ENCODE results near the gene KNL1. TPM values are rescaled to one million over a fixed set of nuclear protein-coding genes. Genes with fewer than 3 reads are reported as not detected.

The KNL1 gene
- total and polyA plus RNA-seq, 10 of the 15 experiments (the other 5 are each of a cell fraction or from before 2014, with no cell fraction given), result 10.9 to 55.5 (median 28.4) TPM

GRCh38 chr15:40593588-40594428, at the start of gene KNL1 (continued):
- TF ChIP-seq, protein P1, sequence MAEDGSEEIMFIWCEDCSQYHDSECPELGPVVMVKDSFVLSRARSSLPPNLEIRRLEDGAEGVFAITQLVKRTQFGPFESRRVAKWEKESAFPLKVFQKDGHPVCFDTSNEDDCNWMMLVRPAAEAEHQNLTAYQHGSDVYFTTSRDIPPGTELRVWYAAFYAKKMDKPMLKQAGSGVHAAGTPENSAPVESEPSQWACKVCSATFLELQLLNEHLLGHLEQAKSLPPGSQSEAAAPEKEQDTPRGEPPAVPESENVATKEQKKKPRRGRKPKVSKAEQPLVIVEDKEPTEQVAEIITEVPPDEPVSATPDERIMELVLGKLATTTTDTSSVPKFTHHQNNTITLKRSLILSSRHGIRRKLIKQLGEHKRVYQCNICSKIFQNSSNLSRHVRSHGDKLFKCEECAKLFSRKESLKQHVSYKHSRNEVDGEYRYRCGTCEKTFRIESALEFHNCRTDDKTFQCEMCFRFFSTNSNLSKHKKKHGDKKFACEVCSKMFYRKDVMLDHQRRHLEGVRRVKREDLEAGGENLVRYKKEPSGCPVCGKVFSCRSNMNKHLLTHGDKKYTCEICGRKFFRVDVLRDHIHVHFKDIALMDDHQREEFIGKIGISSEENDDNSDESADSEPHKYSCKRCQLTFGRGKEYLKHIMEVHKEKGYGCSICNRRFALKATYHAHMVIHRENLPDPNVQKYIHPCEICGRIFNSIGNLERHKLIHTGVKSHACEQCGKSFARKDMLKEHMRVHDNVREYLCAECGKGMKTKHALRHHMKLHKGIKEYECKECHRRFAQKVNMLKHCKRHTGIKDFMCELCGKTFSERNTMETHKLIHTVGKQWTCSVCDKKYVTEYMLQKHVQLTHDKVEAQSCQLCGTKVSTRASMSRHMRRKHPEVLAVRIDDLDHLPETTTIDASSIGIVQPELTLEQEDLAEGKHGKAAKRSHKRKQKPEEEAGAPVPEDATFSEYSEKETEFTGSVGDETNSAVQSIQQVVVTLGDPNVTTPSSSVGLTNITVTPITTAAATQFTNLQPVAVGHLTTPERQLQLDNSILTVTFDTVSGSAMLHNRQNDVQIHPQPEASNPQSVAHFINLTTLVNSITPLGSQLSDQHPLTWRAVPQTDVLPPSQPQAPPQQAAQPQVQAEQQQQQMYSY (CRISPR knock-in tag; IDR thresholded peaks at IDR 0.05), result no peak
- TF ChIP-seq E2F4 (IDR thresholded peaks at IDR 0.05; ENCODE audit: low read depth, low read length) (peak; percentile 98), IKZF2 (IDR thresholded peaks at IDR 0.05) (peak; percentile 30 to 68; a peak in 2 of 4 replicates), TCF3 (IDR thresholded peaks at IDR 0.05; ENCODE audit: borderline replicate concordance, insufficient read depth, low read depth, low read length) (no peak), DPF2 (IDR thresholded peaks at IDR 0.05) (no peak), JUND (IDR thresholded peaks at IDR 0.05; ENCODE audit: low read depth, low read length) (no peak), YBX1 (IDR thresholded peaks at IDR 0.05) (no peak), ZNF217 (IDR thresholded peaks at IDR 0.05) (no peak), GATAD2B (conservative IDR thresholded peaks at IDR 0.05; ENCODE audit: low read depth) (peak; percentile 78), MYC (IDR thresholded peaks at IDR 0.05; ENCODE audit: insufficient read depth, insufficient read length, insufficient replicate concordance, low read length, severe bottlenecking) (no peak), KDM1A (IDR thresholded peaks at IDR 0.05; ENCODE audit: borderline replicate concordance) (no peak), MEF2A (IDR thresholded peaks at IDR 0.05; ENCODE audit: insufficient read depth, low read depth, low read length) (peak; percentile 64; the same call in 1 of the 2 replicates), MYB (IDR thresholded peaks at IDR 0.05; ENCODE audit: borderline replicate concordance, low read depth, low read length) (no peak), E2F8 (IDR thresholded peaks at IDR 0.05; ENCODE audit: low read depth, partially characterized antibody) (peak; percentile 55)
- TF ChIP-seq, protein P2, sequence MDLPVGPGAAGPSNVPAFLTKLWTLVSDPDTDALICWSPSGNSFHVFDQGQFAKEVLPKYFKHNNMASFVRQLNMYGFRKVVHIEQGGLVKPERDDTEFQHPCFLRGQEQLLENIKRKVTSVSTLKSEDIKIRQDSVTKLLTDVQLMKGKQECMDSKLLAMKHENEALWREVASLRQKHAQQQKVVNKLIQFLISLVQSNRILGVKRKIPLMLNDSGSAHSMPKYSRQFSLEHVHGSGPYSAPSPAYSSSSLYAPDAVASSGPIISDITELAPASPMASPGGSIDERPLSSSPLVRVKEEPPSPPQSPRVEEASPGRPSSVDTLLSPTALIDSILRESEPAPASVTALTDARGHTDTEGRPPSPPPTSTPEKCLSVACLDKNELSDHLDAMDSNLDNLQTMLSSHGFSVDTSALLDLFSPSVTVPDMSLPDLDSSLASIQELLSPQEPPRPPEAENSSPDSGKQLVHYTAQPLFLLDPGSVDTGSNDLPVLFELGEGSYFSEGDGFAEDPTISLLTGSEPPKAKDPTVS (IDR thresholded peaks at IDR 0.05; ENCODE audit: low read depth, low read length), result no peak
- TF ChIP-seq, protein P3, sequence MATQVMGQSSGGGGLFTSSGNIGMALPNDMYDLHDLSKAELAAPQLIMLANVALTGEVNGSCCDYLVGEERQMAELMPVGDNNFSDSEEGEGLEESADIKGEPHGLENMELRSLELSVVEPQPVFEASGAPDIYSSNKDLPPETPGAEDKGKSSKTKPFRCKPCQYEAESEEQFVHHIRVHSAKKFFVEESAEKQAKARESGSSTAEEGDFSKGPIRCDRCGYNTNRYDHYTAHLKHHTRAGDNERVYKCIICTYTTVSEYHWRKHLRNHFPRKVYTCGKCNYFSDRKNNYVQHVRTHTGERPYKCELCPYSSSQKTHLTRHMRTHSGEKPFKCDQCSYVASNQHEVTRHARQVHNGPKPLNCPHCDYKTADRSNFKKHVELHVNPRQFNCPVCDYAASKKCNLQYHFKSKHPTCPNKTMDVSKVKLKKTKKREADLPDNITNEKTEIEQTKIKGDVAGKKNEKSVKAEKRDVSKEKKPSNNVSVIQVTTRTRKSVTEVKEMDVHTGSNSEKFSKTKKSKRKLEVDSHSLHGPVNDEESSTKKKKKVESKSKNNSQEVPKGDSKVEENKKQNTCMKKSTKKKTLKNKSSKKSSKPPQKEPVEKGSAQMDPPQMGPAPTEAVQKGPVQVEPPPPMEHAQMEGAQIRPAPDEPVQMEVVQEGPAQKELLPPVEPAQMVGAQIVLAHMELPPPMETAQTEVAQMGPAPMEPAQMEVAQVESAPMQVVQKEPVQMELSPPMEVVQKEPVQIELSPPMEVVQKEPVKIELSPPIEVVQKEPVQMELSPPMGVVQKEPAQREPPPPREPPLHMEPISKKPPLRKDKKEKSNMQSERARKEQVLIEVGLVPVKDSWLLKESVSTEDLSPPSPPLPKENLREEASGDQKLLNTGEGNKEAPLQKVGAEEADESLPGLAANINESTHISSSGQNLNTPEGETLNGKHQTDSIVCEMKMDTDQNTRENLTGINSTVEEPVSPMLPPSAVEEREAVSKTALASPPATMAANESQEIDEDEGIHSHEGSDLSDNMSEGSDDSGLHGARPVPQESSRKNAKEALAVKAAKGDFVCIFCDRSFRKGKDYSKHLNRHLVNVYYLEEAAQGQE (IDR thresholded peaks at IDR 0.05; ENCODE audit: low read depth, low read length), result no peak

All from GM12878 (cell line).